HG03520 (cell line): Measurements from ENCODE around the gene FOXD2.
"Not testable (repeated sequence)": the region's sequence is repeated elsewhere in the genome, so short reads cannot be mapped to it uniquely, and the experiment has no call there.

Experiments
- ATAC-seq: cut with Tn5 transposase; IDR thresholded peaks from one replicate; pipeline ENCODE4 v1.9.1; 2021; ENCODE audit warnings: mild to moderate bottlenecking, moderate library complexity; ENCODE audit not compliant: unreplicated experiment

Gene FOXD2

GRCh38 chr1:47439017-47439818 lies 1.4 kb downstream of the FOXD2 start:
- ATAC-seq = no peak

GRCh38 chr1:47439819-47440598 lies 2.2 kb downstream of the FOXD2 start:
- ATAC-seq = no peak

GRCh38 chr1:47440599-47441081 lies 2.8 kb downstream of the FOXD2 start:
- no peak for ATAC-seq

- no peak for ATAC-seq
Measured at GRCh38 chr1:47441450-47442106, 3.7 kb downstream of the FOXD2 start.

GRCh38 chr1:47442202-47442601 lies 4.4 kb downstream of the FOXD2 start:
- no peak for ATAC-seq

- no peak for ATAC-seq
Measured at GRCh38 chr1:47442842-47443529, 5.1 kb downstream of the FOXD2 start.

- ATAC-seq = no peak
Measured at GRCh38 chr1:47443530-47444296, 5.9 kb downstream of the FOXD2 start.

GRCh38 chr1:47444297-47444561 lies 6.4 kb downstream of the FOXD2 start:
- no peak for ATAC-seq

GRCh38 chr1:47444562-47445465 lies 7.0 kb downstream of the FOXD2 start:
- ATAC-seq = no peak

GRCh38 chr1:47445823-47446550 lies 8.1 kb downstream of the FOXD2 start:
- no peak for ATAC-seq

- ATAC-seq = no peak
Measured at GRCh38 chr1:47448462-47449222, 10.8 kb downstream of the FOXD2 start.

- ATAC-seq = no peak
Measured at GRCh38 chr1:47449822-47450552, 12.1 kb downstream of the FOXD2 start.

- ATAC-seq = no peak
Measured at GRCh38 chr1:47450606-47451005, 12.8 kb downstream of the FOXD2 start.

GRCh38 chr1:47452426-47452825 lies 14.6 kb downstream of the FOXD2 start:
- no peak for ATAC-seq

- not testable (repeated sequence) for ATAC-seq
Measured at GRCh38 chr1:47453910-47454309, 16.1 kb downstream of the FOXD2 start.

- no peak for ATAC-seq
Measured at GRCh38 chr1:47456250-47456649, 18.4 kb downstream of the FOXD2 start.

- ATAC-seq = not testable (repeated sequence)
Measured at GRCh38 chr1:47457547-47457946, 19.7 kb downstream of the FOXD2 start.
